Suprapubic skin (tissue), 4 donors: ENCODE data around the gene RNFT2.

Experiments
- CTCF ChIP-seq, 2 donors: fragments of 200-600 bp in 1 of 2; fragments of 450-650 bp in 1 of 2; sonication (generic) in 1 of 2; IDR thresholded peaks; one replicate each; pipeline ENCODE4 v1.5.1; 2016 to 2019; ENCODE audit warnings: antibody characterized with exemption in 2 of 2, mild to moderate bottlenecking in 1 of 2, moderate library complexity in 1 of 2
- EP300 ChIP-seq: sonication (generic); formaldehyde crosslinking; IDR thresholded peaks from one replicate; pipeline ENCODE4 v1.6.1; 2017; ENCODE audit warnings: antibody characterized with exemption
- POLR2A ChIP-seq, 2 donors: fragments of 450-650 bp; IDR thresholded peaks; one replicate each; pipeline ENCODE4 v1.6.1; 2017; ENCODE audit warnings: antibody characterized with exemption in 2 of 2, mild to moderate bottlenecking in 2 of 2, moderate library complexity in 2 of 2
- POLR2AphosphoS5 ChIP-seq, 3 donors: sonication (generic); formaldehyde crosslinking; IDR thresholded peaks; one replicate each; pipeline ENCODE4 v1.6.1; 2017; ENCODE audit warnings: antibody characterized with exemption in 3 of 3

GRCh38 chr12:116744766-116745165 is 6.7 kb downstream of the RNFT2 start:
- TF ChIP-seq POLR2A (IDR thresholded peaks at IDR 0.05) (no peak), CTCF (IDR thresholded peaks at IDR 0.05) (no peak), EP300 (no peak), POLR2AphosphoS5 (IDR thresholded peaks at IDR 0.05) (no peak)
